IPS DF 4.7 (cell line): ENCODE measurements around the gene KMT2A.
"Not testable (repeated sequence)": the region's sequence is repeated elsewhere in the genome, so short reads cannot be mapped to it uniquely, and the experiment has no call there.

Experiments
- DNase-seq: peaks from one replicate; pipeline ENCODE4 v3.0.0-alpha.2; 2013; ENCODE audit warnings: low spot score; ENCODE audit errors: extremely low read depth

Gene KMT2A

GRCh38 chr11:118434553-118435289, 1.6 kb upstream of the KMT2A start:
- no peak for DNase-seq

GRCh38 chr11:118435290-118435892, 901 bp upstream of the KMT2A start:
- DNase-seq: no peak

- DNase-seq: no peak
These were observed 431 bp downstream of the KMT2A start for GRCh38 chr11:118436639-118437207.

GRCh38 chr11:118437208-118438125, 1.2 kb downstream of the KMT2A start:
- no peak for DNase-seq

- no peak for DNase-seq
These were observed 2.1 kb downstream of the KMT2A start for GRCh38 chr11:118438314-118438931.

- DNase-seq: no peak
These were observed 3.4 kb downstream of the KMT2A start for GRCh38 chr11:118439646-118440045.

GRCh38 chr11:118441770-118442275, 5.5 kb downstream of the KMT2A start:
- no peak for DNase-seq

- no peak for DNase-seq
These were observed 6.0 kb downstream of the KMT2A start for GRCh38 chr11:118442301-118442700.

GRCh38 chr11:118442908-118443589, 6.8 kb downstream of the KMT2A start:
- DNase-seq: no peak

GRCh38 chr11:118443590-118444218, 7.4 kb downstream of the KMT2A start:
- DNase-seq: no peak

- DNase-seq: no peak
These were observed 11.1 kb downstream of the KMT2A start for GRCh38 chr11:118447423-118447822.

- DNase-seq: no peak
These were observed 12.0 kb downstream of the KMT2A start for GRCh38 chr11:118448294-118448693.

- DNase-seq: no peak
These were observed 13.1 kb downstream of the KMT2A start for GRCh38 chr11:118449316-118449918.

GRCh38 chr11:118450451-118450850, 14.2 kb downstream of the KMT2A start:
- no peak for DNase-seq

GRCh38 chr11:118462178-118462577, 25.9 kb downstream of the KMT2A start:
- DNase-seq: no peak

GRCh38 chr11:118468968-118469367, 32.7 kb downstream of the KMT2A start:
- not testable (repeated sequence) for DNase-seq

GRCh38 chr11:118471030-118471429, 34.7 kb downstream of the KMT2A start:
- no peak for DNase-seq

GRCh38 chr11:118473537-118473936, 37.2 kb downstream of the KMT2A start:
- no peak for DNase-seq

- DNase-seq: no peak
These were observed 40.4 kb downstream of the KMT2A start for GRCh38 chr11:118476676-118477075.

- DNase-seq: not testable (repeated sequence)
These were observed 44.9 kb downstream of the KMT2A start for GRCh38 chr11:118481238-118481637.
